Measurements from ENCODE around the gene SCNN1G.

Gene SCNN1G

GRCh38 chr16:23254338-23254737, 71.8 kb downstream of the SCNN1G start:
- no peaks in the 10 kb centered on the region for H3K27me3 ChIP-seq (ENCODE audit: insufficient read depth, low read length, poor library complexity, severe bottlenecking)
- no peak overlapping the region for H3K4me2 ChIP-seq (ENCODE audit: low read depth, low read length, poor library complexity, severe bottlenecking)
- no peaks in the 10 kb centered on the region for H3K9me2 ChIP-seq (replicated peaks; ENCODE audit: low read depth, low read length)
- H3K9me3 ChIP-seq (ENCODE audit: insufficient read depth, low read depth, low read length), result no peaks in the 10 kb centered on the region
- no peaks in the 10 kb centered on the region for H3F3A ChIP-seq (ENCODE audit: low read depth)
- H3K9ac ChIP-seq (ENCODE audit: low read depth, low read length, poor library complexity, severe bottlenecking), result no peak overlapping the region
- no peaks in the 10 kb centered on the region for H3K36me3 ChIP-seq (ENCODE audit: insufficient read depth, low read length)
- H4K20me1 ChIP-seq (ENCODE audit: insufficient read depth, low read length, poor library complexity, severe bottlenecking), result no peaks in the 10 kb centered on the region
- no peak overlapping the region for H3K4me3 ChIP-seq (ENCODE audit: low read length, poor library complexity, severe bottlenecking)
- no peaks in the 10 kb centered on the region for H3K79me2 ChIP-seq (ENCODE audit: insufficient read depth, low read length)
- TF ChIP-seq CTCF (conservative IDR thresholded peaks at IDR 0.05; ENCODE audit: low read length) (no peak), EZH2phosphoT487 (IDR thresholded peaks at IDR 0.05; ENCODE audit: borderline replicate concordance) (no peak)
- no peak overlapping the region for H2AFZ ChIP-seq (ENCODE audit: low read length)
- no peaks in the 10 kb centered on the region for H3K4me1 ChIP-seq (ENCODE audit: insufficient read depth, low read length, poor library complexity, severe bottlenecking)

GRCh38 chr16:23255000-23255399, 72.5 kb downstream of the SCNN1G start:
- H2AFZ ChIP-seq (ENCODE audit: low read length), result no peak overlapping the region
- no peaks in the 10 kb centered on the region for H3K79me2 ChIP-seq (ENCODE audit: insufficient read depth, low read length)
- no peaks in the 10 kb centered on the region for H3K36me3 ChIP-seq (ENCODE audit: insufficient read depth, low read length)
- H3K27me3 ChIP-seq (ENCODE audit: insufficient read depth, low read length, poor library complexity, severe bottlenecking), result no peaks in the 10 kb centered on the region
- H3F3A ChIP-seq (ENCODE audit: low read depth), result no peaks in the 10 kb centered on the region
- TF ChIP-seq CTCF (conservative IDR thresholded peaks at IDR 0.05; ENCODE audit: low read length) (no peak), EZH2phosphoT487 (IDR thresholded peaks at IDR 0.05; ENCODE audit: borderline replicate concordance) (no peak)
- H3K9me2 ChIP-seq (replicated peaks; ENCODE audit: low read depth, low read length), result no peaks in the 10 kb centered on the region
- H3K4me3 ChIP-seq (ENCODE audit: low read length, poor library complexity, severe bottlenecking), result no peak overlapping the region
- H3K9me3 ChIP-seq (ENCODE audit: insufficient read depth, low read depth, low read length), result no peaks in the 10 kb centered on the region
- no peak overlapping the region for H3K4me2 ChIP-seq (ENCODE audit: low read depth, low read length, poor library complexity, severe bottlenecking)
- no peak overlapping the region for H3K9ac ChIP-seq (ENCODE audit: low read depth, low read length, poor library complexity, severe bottlenecking)
- H4K20me1 ChIP-seq (ENCODE audit: insufficient read depth, low read length, poor library complexity, severe bottlenecking), result no peaks in the 10 kb centered on the region
- H3K4me1 ChIP-seq (ENCODE audit: insufficient read depth, low read length, poor library complexity, severe bottlenecking), result no peaks in the 10 kb centered on the region

- no peak overlapping the region for H3K4me2 ChIP-seq (ENCODE audit: low read depth, low read length, poor library complexity, severe bottlenecking)
- no peaks in the 10 kb centered on the region for H3K36me3 ChIP-seq (ENCODE audit: insufficient read depth, low read length)
- H3K9me2 ChIP-seq (replicated peaks; ENCODE audit: low read depth, low read length), result no peaks in the 10 kb centered on the region
- no peaks in the 10 kb centered on the region for H3K79me2 ChIP-seq (ENCODE audit: insufficient read depth, low read length)
- no peak overlapping the region for H2AFZ ChIP-seq (ENCODE audit: low read length)
- no peak overlapping the region for H3K4me3 ChIP-seq (ENCODE audit: low read length, poor library complexity, severe bottlenecking)
- H3K9me3 ChIP-seq (ENCODE audit: insufficient read depth, low read depth, low read length), result no peaks in the 10 kb centered on the region
- H4K20me1 ChIP-seq (ENCODE audit: insufficient read depth, low read length, poor library complexity, severe bottlenecking), result no peaks in the 10 kb centered on the region
- TF ChIP-seq EZH2phosphoT487 (IDR thresholded peaks at IDR 0.05; ENCODE audit: borderline replicate concordance) (no peak), CTCF (conservative IDR thresholded peaks at IDR 0.05; ENCODE audit: low read length) (no peak)
- no peaks in the 10 kb centered on the region for H3K27me3 ChIP-seq (ENCODE audit: insufficient read depth, low read length, poor library complexity, severe bottlenecking)
- no peaks in the 10 kb centered on the region for H3F3A ChIP-seq (ENCODE audit: low read depth)
- H3K4me1 ChIP-seq (ENCODE audit: insufficient read depth, low read length, poor library complexity, severe bottlenecking), result no peaks in the 10 kb centered on the region
- no peak overlapping the region for H3K9ac ChIP-seq (ENCODE audit: low read depth, low read length, poor library complexity, severe bottlenecking)
These were observed 73.9 kb downstream of the SCNN1G start for GRCh38 chr16:23256440-23256839.

Data from Loucy (cell line).